Ammon's horn (tissue), 1 donor: ENCODE data around the gene OR1N1.
"Not testable (repeated sequence)": the region's sequence is repeated elsewhere in the genome, so short reads cannot be mapped to it uniquely, and the experiment has no call there.

ENCODE experiments used
- DNase-seq: peaks from one replicate; pipeline ENCODE4 v3.0.0-alpha.2; 2016; ENCODE audit warnings: low spot score

OR1N1 gene, protein sequence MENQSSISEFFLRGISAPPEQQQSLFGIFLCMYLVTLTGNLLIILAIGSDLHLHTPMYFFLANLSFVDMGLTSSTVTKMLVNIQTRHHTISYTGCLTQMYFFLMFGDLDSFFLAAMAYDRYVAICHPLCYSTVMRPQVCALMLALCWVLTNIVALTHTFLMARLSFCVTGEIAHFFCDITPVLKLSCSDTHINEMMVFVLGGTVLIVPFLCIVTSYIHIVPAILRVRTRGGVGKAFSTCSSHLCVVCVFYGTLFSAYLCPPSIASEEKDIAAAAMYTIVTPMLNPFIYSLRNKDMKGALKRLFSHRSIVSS

DNA sequence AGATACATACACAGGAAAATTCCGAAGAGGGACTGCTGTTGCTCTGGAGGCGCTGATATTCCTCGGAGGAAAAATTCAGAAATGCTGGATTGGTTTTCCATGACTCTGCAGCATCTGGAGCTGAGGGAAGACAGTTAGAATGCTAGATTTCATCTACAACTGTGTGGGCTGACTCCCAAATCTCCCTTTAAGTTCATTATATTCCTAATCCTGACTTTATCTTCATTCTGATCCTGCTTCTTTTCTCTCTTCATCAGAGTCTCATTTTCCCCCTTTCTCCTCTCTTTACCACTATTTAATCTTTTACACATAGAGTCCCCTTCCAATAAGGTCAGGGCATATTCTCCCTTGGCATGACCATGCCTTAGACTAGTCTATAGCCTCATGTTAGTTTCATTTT lies at the start of gene OR1N1:
TSS of gene OR1N1 (minus strand) at position 101 of the 400 bp plus-strand sequence. CDS start at position 101, 0 bp downstream.
- DNase-seq: no peak

DNA sequence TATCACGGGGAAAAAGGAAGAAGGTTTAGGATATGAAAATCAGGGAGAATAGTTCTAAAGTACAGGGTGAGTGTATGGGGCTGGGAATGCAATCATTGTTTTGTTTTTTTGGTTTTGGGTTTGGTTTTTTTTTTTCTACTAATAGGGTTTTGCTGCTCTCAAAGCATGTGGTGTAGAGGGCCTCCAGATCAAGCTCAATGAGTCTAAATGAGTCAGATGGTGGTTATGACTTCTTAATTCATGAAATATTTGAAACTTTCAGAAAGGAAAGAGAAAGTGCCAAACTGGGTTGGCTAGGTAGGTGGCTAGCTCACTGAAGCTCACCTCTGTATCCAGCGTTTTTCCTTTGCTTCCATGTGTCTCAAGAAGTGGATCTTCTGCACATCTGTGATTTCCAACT lies 45.4 kb upstream of the OR1N1 start:
- DNase-seq: no peak

DNA sequence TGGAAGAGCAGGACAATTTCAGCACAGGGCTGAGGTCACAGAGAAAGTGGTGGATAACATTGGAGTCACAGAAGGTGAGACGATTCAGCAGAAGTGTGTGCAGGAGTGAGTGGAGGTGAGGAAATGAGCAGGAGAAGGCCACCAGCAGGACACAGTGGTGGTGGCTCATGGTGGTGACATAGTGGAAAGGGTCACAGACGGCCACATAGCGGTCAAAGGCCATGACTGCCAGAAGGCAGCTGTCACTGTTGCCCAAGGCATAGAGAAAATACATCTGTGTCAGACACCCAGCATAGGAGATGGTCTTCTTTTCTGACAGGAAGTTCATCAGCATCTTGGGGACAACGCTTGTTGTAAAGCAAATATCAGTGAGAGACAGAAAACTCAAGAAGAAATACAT lies 40.8 kb upstream of the OR1N1 start:
- DNase-seq: no peak

DNA sequence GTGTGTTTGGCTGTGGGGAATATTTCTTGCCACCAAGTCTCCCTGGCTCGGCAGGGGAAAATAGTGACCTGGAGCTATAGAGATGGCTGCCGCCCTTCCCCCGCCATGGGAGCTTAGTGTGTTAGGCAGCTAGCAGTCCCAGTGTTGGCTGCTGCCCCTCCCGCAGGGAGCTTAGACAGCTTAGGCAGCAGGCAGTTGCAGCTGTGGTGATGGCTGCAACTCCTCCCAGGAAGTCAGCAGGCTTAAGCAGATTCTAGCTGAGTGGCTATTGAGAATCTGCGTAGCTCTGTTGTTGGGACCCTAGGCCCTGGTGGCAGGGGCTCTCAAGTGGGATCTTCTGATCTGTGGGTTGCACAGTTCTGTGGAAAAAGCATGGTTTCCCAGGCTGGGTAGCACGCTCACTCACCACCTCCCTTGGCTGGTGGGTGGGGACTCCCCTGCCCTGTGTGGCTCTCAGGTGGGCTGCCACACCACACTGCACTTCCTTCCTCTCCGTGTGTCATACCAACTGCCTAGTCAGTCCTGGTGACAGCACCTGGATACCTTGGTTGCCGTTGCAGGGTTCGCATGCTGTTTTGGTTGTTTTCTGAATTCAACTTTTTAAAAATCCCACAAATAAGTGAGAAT lies 35.2 kb upstream of the OR1N1 start:
- no peak for DNase-seq

DNA sequence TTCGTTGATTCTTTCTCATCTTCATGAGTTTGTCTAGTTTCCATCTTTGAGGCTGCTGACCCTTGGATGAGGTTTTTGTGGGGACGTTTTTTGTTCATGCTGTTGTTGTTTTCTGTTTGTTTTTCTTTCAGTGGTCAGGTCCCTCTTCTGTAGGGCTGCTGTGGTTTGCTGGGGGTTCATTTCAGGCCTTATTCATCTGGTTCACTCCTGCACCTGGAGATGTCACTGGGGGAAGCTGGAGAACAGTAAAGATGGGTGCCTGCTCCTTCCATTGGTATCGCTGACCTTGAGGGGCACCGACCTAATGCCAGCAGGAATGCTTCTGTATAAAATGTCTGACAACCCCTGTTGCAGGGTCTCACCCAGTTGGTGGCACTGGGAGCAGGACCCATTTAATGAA lies 34.4 kb upstream of the OR1N1 start:
- DNase-seq: no peak

DNA sequence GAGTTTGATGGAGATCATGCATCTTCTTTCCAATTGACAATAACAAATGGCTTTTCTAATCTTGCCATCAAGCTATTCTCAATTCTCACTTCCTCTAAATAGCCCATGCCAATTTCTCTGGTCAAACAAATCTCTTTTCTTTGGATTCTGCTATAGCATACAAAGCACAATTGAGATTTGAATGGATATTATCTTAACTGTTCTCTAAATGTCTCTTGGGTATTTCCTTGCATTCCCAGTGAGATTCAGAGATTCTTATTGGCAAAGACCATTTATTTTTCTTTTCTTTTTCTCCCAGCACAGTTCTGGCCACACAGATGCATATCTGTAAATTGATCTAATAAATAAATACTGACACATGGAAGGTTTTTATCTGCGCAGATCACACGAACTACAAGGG lies 25.7 kb upstream of the OR1N1 start, which contains the start of gene OR1N2:
TSS of gene OR1N2 (plus strand) at position 301 of the 400 bp plus-strand sequence. CDS start 100 bp downstream, outside the sequence.
- DNase-seq: no peak

DNA sequence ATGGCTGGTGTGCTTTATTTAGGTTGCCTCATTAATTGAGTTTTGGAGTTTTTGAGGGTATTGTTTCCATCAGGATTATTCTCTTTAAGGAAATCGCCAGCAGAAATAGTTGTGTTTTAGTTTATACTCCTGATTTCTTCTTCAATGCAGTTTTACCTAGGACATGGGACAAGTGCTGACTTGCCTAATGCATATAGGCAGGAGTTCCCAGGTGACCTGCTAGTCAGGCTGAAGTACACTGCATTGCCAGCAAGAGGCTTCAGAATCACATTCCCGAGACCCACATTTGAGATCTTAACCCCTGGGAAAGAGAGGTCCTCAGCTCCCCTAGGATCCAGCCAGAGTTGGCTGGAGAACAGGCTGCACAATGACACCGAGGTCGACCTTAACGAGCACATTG lies 24.3 kb upstream of the OR1N1 start:
- DNase-seq: no peak

DNA sequence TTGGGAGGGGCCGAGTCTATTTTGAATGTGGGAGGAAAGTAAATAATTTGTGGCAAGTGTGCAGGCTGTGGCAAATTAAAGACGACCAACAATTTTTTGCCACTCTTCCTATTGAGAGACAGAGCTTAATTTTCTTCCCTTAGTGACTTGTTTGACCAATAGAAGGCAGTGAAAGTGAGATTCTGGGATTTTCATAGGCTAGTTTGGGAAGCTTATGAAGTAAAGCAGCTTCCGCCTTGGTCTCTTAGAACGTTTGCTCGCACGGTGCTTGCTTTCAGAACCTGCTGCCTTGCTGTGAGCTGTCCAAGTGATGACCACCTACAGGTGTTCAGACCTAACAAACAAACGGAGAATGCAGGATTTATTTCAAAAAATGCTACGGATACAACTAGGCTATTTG lies 19.1 kb upstream of the OR1N1 start:
- DNase-seq: no peak

DNA sequence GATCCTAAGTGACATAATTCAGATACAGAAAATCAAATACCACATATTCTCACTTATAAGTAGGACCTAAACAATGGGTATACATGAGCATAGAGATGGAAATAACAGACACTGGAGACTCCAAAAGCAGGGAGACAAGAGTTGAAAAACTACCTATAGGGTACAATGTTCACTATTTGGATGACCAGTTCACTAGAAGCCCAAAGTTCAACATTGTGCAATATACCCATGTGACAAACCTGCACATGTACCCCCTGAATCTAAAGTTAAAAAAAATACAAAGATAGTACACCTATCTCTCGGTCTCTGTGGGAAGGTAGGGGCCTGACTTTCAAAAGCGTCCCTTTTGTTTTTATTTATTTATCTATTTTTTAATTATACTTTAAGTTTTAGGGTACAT lies 11.7 kb upstream of the OR1N1 start:
- DNase-seq: no peak

DNA sequence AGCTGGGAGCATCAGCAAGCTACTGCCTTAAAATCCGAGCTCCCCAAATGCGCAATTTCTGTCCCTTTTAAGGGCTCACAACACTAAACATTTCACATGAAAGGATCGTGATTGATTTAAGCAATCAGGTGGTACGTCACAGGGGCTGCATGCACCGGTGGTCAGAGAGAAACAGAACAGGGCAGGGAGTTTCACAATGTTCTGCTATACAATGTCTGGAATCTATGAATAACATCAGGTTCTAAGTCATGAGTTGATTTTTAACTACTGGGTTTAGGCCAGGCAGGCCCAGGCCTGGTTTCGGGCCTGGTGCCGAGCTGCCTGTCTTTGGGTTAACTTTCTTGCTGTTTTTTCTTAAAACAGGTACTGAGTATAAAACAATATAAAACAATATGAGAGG lies 10.0 kb upstream of the OR1N1 start:
- DNase-seq: not testable (repeated sequence)

DNA sequence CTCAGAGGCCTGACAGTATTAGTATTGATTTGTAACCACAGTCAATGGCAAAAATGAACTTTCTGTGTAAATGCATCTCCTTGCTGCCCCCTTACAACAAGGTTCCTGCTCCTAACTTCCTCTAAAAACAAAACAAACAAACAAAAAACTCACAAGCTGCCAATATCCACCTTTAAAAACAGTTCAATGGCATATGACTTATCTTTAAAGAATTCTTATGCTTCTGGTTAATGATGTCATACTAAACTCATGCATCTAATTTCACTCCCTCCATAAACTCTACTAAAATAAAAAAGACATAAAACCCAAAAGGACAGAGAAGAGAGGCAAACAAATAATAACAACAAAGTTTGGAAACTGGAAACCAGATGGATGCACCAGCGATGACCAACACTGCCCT lies 9.0 kb upstream of the OR1N1 start:
- DNase-seq: no peak

DNA sequence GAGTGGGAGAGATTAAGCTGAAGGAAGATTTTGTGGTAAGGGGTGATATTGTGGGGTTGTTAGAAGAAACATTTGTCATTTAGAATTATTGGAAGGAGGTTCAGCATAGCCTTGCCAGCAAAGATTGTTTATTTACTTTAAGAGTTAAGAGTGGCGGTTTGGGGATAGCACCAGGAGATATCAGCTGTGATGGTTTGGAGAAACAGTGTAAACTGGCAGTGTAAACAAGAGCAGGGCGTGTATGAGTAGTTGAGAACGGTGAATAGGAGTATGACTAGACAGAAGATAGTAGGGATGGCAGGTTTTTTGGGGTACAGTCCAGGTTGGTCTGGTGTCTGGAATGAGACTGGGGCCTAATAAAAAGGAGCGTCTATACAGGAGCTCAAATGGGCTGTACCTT lies 4.1 kb upstream of the OR1N1 start:
- not testable (repeated sequence) for DNase-seq

DNA sequence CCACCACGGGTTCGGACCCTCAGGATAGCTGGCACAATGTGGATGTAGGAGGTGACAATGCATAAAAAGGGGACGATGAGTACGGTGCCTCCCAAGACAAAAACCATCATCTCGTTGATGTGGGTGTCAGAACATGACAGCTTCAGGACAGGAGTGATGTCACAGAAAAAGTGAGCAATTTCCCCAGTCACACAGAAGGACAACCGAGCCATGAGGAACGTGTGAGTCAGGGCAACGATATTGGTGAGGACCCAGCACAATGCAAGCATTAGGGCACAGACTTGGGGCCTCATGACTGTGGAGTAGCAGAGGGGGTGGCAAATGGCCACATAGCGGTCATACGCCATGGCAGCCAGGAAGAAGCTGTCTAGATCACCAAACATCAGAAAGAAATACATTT lies 491 bp downstream of the OR1N1 start:
- no peak for DNase-seq

DNA sequence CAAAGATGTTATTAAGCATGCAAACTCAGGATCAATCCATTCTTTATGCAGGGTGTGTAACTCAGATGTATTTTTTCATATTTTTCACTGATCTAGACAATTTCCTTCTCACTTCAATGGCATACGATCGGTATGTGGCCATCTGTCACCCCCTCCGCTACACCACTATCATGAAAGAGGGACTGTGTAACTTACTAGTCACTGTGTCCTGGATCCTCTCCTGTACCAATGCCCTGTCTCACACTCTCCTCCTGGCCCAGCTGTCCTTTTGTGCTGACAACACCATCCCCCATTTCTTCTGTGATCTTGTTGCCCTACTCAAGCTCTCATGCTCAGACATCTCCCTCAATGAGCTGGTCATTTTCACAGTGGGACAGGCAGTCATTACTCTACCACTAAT lies 7.7 kb downstream of the OR1N1 start:
- DNase-seq: no peak

DNA sequence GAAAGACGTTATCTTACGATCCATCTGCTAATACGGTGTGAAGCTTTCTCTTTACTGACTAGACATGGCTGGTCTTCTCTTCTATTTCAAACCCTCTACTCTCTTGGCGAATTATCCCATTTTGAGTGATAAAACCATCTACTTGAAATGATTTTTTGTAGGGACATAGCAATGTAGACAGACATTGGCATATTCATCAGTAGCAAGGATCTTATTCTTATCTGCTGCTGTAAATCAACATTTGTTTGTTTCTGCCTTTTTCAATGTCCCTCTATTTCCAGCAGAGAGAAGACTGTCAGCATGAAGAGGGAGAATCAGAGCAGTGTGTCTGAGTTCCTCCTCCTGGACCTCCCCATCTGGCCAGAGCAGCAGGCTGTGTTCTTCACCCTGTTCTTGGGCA lies 8.3 kb downstream of the OR1N1 start, which contains the start of gene OR1J4:
TSS of gene OR1J4 (plus strand) at position 301 of the 400 bp plus-strand sequence. CDS start at position 301, 0 bp downstream.
- no peak for DNase-seq

DNA sequence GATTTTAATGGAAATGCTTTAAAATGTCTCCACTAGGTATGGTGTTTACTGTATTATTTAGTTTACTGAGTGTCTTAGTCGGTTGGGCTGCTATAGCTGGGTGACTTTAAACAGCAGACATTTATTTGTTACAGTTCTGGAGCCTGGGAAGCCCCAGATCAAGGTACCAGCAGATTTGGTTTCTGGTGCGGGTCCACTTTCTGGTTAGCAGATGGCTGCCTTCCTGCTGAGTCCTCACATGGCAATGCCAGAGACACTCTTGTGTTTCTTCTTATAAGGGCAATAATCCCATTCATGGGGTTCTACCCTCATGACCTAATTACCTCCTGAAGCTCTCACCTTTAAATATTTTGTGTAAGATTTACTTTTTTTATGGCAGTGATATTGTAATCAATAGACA lies 8.9 kb downstream of the OR1N1 start:
- DNase-seq: no peak

DNA sequence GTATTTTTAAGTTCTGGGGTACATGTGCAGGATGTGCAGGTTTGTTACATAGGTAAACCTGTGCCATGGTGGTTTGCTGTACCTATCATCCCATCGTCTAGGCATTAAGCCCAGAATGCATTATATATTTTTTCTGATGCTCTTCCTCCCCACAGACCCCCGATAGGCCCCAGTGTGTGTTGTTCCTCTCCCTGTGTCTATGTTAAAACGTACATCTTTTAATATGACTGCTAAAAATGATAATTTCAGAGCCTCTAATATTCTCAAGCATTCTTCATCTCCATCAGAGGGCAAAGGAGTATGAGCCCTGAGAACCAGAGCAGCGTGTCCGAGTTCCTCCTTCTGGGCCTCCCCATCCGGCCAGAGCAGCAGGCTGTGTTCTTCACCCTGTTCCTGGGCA lies 16.6 kb downstream of the OR1N1 start, which contains the start of gene OR1J2:
TSS of gene OR1J2 (plus strand) at position 301 of the 400 bp plus-strand sequence. CDS start at position 301, 0 bp downstream.
- DNase-seq: no peak

DNA sequence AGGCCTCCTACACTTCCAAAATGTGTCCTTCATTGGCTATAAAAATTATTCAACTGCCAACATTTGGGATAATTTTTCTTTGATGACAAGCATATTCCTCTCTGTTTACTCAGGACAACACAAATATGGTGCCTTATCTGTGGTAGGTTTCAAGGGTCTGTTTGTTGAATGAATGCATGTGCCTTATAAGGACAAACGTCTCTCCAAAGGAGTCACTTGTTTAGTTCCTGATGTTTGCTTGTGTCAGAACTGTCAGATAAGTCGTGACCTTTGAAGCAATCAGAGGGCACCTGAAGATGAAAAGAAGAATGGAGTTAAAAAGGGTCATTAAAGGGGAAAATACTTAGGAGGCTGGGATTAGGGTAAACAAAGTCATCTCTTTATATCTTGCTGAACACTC lies 20.1 kb downstream of the OR1N1 start:
- DNase-seq: no peak

DNA sequence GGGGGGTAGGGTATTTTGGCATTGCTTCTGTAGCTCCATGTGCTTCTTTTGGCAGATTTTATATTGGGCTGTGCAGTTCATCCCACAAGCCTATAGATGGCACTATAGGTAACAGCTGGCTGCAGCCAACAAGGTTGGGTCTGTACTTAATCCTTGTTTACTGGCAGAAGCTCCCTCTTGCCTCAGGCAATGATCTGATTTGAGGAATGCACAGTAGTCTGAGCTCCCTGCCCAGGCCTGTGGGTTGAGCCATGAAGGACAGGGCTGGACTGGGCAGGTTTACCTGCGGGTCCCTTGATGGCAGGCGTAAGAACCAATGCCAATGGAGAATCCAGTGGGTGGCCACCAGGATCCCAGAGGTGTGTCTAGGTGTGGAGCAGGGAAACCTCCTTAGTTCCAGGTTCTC lies 28.2 kb downstream of the OR1N1 start:
- no peak for DNase-seq

DNA sequence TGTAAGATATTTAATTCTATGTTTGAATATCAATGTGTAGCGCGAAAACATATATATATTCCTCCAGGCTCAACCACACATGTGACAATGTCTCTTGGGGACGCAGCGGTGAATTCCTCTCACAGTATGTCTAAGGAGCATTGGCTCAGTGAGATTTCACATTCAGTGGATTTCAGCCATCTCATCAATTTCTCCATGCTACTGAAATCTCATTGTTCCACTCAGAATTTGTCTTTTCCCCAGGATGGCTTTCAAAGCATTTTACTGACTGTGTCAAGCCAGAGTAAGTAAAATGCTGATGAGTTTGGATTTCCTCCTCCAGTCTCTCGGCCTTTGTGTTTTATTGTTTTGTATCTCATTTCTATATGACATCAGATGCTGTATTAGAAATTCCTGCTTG lies 48.0 kb downstream of the OR1N1 start:
- no peak for DNase-seq

DNA sequence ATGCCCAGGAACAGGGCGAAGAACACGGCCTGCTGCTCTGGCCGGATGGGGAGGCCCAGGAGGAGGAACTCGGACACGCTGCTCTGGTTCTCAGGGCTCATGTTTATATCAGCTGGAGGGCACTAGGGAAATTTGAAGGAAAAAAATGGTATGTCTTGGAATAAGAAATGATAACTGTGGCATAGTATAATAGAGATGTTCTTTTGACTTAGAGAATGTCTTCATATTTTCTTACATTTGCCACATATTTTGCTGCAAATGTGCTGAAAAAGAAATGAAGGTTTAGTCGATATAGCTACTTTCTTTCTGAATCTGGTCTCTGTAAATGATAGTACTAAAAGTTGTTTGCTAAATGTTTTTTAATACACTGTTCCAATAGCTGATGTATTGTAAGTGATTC lies 49.3 kb downstream of the OR1N1 start, which contains the start of gene OR1J1:
TSS of gene OR1J1 (minus strand) at position 101 of the 400 bp plus-strand sequence. CDS start at position 101, 0 bp downstream.
- no peak for DNase-seq

DNA sequence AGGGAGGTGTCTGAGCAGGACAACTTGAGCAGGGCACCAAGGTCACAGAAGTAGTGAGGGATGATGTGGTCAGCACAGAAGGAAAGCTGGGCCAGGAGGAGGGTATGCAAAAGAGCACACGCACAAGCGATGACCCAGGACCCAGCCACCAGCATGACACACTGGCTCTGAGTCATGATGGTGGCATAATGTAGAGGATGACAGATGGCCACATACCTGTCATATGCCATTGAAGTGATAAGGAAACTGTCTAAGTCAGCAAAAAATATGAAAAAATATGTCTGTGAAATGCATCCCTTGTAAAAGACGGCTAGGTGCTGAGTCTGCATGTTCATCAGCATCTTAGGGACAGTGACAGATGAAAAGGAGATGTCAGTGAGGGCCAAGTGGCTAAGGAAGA lies 49.7 kb downstream of the OR1N1 start:
- DNase-seq: no peak
